IPS-18c (cell line): ENCODE data around the gene LMBRD2.
A peak's percentile ranks its signal among the peaks of the same experiment; 100 is the strongest.

ENCODE experiments used
- H3K4me3 ChIP-seq: 2 replicates; pipeline ENCODE4 v1.7.0; 2013; ENCODE audit warnings: low read depth, mild to moderate bottlenecking, low read length, moderate library complexity; ENCODE audit not compliant: insufficient read depth
- H3K9me3 ChIP-seq: one replicate; pipeline ENCODE4 v1.6.1; 2013; ENCODE audit warnings: mild to moderate bottlenecking, low read length, moderate library complexity; ENCODE audit not compliant: control insufficient read depth, insufficient read depth

LMBRD2 gene

DNA sequence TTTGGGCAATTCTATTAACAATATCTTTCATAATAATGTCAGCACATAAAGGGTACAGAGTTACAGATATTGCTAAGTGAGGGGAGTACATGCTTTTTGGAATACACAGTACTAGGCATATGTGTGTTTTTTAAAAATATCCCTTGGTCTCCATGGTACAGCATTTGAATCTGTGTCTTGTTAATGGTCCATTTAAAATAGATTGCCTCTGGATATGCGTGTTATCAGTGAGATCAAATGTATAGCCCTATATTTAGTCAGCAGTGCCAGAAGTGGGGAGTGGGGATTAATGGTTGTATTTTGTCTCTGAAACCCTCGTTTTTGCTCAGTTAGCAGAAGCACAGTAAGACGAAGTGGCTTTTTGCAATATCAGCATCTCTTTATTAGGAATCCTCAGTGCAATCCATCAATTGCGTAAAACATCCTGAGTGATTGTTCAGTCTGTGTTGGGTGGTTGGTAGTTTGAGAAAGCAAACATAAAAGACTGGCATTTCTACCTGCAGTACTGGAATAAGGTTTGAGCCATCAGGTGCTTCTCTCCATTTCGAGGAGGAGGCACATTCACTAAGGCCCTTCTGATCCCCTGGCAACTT lies 19.2 kb upstream of the LMBRD2 start:
- Histone ChIP-seq H3K4me3 (no peak overlapping the region), H3K9me3 (no peaks in the 10 kb centered on the region)

DNA sequence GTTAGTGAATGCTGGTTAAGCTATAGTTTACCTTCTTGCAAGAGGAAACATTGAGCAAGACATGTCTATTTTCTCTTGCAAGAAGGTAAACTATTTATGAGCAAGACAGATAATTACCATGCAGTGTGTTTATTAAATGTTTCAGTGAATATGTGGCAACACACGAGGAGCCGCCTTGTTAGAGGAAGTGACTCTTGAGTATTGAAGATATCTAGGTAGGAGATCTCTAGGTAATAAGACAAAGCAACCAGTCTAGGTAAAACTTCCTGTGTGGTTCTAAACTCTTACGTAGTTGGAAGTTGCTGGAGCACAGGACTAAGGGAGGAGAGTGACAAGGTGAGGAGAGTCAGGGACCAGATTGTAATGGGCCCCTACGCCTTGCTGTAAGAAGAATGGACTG lies 17.1 kb upstream of the LMBRD2 start:
- Histone ChIP-seq H3K9me3 (no peaks in the 10 kb centered on the region), H3K4me3 (no peak overlapping the region)

GRCh38 chr5:36164461-36164860 lies 12.8 kb upstream of the LMBRD2 start:
- Histone ChIP-seq H3K9me3 (no peaks in the 10 kb centered on the region), H3K4me3 (no peak overlapping the region)

- Histone ChIP-seq H3K4me3 (no peak overlapping the region), H3K9me3 (no peaks in the 10 kb centered on the region)
These were observed 11.3 kb upstream of the LMBRD2 start for GRCh38 chr5:36162810-36163486.

DNA sequence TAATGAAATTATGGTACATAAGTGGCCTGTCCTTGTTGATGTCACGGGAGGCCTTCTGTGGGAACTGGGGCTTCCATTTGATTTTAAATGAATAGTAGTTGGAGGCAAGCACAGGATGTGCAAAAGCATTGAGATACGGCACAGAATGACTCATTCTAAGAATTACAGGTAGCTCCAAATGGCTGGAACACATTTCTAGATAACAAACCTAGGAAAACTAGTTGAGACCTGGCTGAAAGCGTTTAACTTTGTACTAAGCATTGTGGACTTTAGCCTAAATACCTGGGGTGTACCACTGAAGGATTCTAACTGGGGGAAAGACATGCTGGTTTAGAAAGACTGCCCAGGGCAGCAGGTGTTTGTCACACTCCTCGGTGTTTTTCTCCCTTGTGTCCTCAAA lies 9.7 kb upstream of the LMBRD2 start:
- H3K9me3 ChIP-seq = no peaks in the 10 kb centered on the region
- H3K4me3 ChIP-seq = no peak overlapping the region

GRCh38 chr5:36160617-36161016 lies 8.9 kb upstream of the LMBRD2 start:
- H3K9me3 ChIP-seq = no peaks in the 10 kb centered on the region

GRCh38 chr5:36158144-36158543 lies 6.5 kb upstream of the LMBRD2 start:
- Histone ChIP-seq H3K4me3 (no peak overlapping the region), H3K9me3 (no peaks in the 10 kb centered on the region)

More at GRCh38 chr5:36160617-36161016, 8.9 kb upstream of the LMBRD2 start:
- H3K4me3 ChIP-seq = no peak overlapping the region

DNA sequence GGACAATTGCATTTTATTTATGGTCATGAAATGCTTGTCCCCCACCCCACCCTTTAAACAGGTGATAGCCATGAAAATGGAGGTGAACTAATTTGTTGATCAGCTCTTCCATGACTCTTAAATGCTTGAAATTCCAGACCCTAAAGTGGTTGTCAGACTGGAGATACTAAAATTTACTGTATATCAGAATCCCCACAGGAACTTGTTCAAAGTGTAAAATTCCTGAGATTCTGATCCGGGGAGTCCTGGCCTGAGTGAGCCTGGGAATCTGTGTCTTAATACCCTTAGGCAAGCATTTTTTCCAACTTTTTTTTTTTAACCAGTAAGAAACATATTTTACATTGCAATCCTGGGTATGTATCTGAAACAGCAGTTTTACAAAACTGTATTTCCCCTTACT lies 4.9 kb upstream of the LMBRD2 start:
- Histone ChIP-seq H3K4me3 (no peak overlapping the region), H3K9me3 (no peaks in the 10 kb centered on the region)

DNA sequence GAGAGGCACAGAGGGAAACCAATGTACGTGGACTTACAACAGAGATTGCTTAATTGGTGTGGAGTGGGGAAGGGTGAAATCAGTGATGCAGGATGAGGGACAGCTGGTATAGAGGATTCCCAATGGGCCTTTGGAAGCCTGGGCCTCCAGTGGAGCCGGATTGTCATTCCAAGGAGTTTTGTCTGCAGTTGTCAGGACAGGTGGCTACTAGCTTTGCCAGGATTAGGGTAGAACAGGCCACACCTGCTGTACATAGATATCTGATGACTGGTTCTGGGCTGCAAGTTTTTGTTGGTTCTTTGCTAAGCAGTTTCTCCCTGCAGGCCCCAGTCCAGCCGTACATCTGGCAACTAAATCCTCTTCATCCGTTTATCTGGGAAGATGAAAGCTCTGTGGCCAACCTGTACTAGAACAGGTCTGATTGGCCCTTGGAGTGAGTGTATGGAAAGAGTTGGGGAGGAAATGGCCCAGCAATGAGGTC lies 4.5 kb upstream of the LMBRD2 start:
- no peak overlapping the region for H3K4me3 ChIP-seq
- H3K9me3 ChIP-seq = no peaks in the 10 kb centered on the region

DNA sequence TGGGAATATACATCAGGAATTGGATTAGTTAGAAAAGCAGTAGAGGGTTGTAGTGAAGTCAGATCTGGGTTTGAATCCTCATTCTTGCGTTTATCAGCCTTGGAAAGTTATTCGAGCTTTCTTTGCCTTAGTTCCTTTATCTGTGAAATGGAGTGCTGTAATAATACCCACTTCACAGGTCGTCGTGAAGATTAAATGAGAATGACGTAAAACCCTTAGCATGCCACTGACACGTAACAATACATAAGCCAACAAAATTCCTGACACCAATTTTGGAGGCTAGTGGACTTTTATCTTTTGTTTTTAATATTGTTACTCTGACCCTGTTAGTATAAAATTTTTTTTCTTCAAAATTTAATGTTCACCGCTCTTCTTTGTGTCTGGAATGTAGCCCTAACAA lies 3.6 kb upstream of the LMBRD2 start:
- Histone ChIP-seq H3K4me3 (no peak overlapping the region), H3K9me3 (no peaks in the 10 kb centered on the region)

DNA sequence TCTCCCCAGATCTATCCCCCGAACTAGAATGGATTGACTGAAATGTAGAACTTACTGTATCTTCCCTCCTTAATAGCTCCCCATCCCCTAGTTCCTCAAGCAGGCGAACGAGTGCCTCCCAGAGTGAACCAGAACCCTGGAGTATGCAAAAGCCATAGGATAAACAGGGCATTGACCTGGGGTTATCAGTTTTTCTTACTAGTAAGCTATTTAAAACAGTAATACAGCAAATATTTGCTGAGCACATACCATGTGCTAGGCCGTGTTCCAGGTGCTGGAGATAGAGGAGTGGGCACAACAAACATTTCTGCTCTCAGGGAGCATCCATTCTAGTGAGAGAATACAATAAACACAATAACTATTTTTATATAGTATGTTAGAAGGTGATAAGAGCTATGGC lies 2.0 kb upstream of the LMBRD2 start:
- Histone ChIP-seq H3K4me3 (peak overlapping the region; percentile 17; the same call in 1 of the 2 replicates), H3K9me3 (no peaks in the 10 kb centered on the region)

- Histone ChIP-seq H3K9me3 (no peaks in the 10 kb centered on the region), H3K4me3 (0 out of 2 replicates have a peak overlapping the region, but pooled peaks have one; percentile 73)
These were observed 1.6 kb upstream of the LMBRD2 start for GRCh38 chr5:36153298-36153677.

DNA sequence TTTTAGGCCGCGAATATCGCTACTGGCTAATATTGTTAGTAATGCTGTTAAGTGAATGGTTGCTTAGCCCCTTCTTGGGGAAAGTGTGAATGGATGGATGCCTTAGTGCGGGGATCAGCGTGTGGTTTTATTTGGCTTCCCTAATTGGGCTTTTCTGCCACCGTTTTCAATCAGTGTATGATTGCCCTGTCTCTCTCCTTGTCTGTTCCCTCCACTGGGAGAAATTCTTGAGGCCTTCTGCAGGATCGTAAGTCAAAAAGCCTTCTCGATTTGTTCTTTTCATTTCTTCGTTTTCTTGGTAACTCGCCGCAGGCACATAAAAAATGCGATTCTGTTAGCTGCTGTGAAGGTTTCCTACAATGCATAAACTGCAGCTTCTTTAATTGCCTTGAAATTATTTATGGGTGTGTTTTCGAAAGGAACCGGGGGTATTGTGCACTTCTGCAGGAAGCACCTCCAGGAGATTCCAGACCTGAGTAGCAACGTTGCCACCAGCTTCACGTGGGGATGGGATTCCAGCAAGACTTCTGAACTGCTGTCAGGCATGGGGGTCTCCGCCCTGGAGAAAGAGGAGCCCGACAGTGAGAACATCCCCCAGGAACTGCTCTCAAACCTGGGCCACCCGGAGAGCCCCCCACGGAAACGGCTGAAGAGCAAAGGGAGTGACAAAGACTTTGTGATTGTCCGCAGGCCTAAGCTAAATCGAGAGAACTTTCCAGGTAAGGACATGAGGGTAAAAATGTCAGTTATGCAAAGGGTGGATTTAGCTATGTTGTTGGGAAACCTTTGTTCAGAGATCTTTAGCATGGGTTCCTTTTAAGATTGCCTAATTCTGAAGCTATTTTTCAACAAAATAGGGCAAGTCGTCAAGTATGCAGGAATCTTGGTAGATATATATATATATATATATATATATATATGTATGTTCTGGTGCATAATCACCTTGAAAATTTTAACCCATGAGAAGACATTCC lies 924 bp upstream of the LMBRD2 start:
- Histone ChIP-seq H3K9me3 (no peaks in the 10 kb centered on the region), H3K4me3 (peak overlapping the region; percentile 73)

- H3K4me3 ChIP-seq = peak overlapping the region; percentile 84
- H3K9me3 ChIP-seq = no peaks in the 10 kb centered on the region
These were observed 832 bp downstream of the LMBRD2 start for GRCh38 chr5:36150676-36151433.

DNA sequence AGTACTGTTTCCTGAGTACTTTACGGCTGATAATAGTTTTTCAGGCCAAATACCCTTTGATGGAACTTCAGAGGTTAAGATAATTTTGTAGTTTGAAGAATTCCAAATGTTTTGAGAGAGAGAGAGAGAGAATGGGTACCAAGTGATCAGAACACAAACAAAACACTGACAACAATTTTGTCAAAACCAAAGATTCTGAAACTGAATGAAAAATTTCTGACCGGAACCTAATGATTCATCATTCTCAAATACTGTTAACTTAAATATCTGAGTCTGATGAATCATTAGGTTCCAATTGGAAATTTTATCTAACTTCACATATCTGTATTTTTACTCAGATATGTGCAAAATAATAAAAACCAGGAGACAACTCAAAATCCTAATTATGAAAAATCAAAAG lies 4.0 kb downstream of the LMBRD2 start:
- no peak overlapping the region for H3K4me3 ChIP-seq
- H3K9me3 ChIP-seq = no peaks in the 10 kb centered on the region

DNA sequence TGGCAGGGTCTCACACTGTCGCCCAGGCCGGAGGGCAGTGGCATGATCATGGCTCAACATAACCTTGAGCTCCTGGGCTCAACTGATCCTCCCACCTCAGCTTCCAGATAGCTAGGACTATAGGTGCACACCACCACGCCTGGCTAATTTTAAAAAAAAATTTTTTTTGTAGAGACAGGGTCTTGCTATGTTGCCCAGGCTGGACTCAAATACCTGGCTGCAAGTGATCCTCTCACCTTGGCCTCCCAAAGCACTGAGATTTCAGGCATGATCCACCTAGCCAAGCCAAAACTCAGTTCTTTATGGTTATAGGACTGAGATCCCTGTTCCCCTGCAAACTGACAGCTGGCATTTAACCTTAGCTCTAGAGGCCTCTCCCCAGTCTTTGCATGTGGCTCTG lies 5.3 kb downstream of the LMBRD2 start:
- no peaks in the 10 kb centered on the region for H3K9me3 ChIP-seq

GRCh38 chr5:36145311-36145710 lies 6.4 kb downstream of the LMBRD2 start:
- Histone ChIP-seq H3K4me3 (no peak overlapping the region), H3K9me3 (no peaks in the 10 kb centered on the region)

More for the DNA sequence above, 5.3 kb downstream of the LMBRD2 start:
- no peak overlapping the region for H3K4me3 ChIP-seq
